SK-N-MC (cell line): ENCODE measurements around the gene SMAD3.
A peak's percentile ranks its signal among the peaks of the same experiment; 100 is the strongest.

ENCODE experiments used
- EZH2 ChIP-seq: fragments of 200-600 bp; sonication (generic); IDR thresholded peaks from one replicate; pipeline ENCODE4 v1.6.1; 2017; ENCODE audit warnings: antibody characterized with exemption
- FOXP2 ChIP-seq: optimal IDR thresholded peaks from 2 replicates; pipeline ENCODE3; 2011; ENCODE audit warnings: mild to moderate bottlenecking, moderate library complexity; ENCODE audit not compliant: insufficient read depth; ENCODE audit errors: extremely low read length, control extremely low read depth
- POLR2AphosphoS5 ChIP-seq: IDR thresholded peaks from 2 replicates; pipeline ENCODE4 v1.6.1; 2012; ENCODE audit warnings: mild to moderate bottlenecking, low read depth, low read length, borderline replicate concordance

DNA sequence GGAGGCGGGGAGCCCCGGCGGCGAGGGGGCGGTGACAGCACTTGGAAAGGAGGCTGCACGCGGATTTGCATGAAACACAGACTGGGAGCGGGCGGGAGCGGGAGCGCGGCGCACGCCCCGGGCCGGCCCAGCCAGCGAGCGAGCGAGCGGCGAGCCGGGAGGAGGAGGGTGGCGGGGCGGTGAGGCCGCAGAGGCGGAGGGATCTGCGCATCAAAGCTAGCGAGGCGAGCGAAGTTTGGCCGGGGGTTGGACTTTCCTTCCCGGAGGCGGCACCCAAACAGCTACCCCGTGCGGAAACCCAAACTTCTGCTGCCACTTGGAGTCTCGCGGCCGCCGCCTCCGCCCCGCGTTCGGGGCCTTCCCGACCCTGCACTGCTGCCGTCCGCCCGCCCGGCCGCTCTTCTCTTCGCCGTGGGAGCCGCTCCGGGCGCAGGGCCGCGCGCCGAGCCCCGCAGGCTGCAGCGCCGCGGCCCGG, at the start of gene SMAD3:
- no peak for TF ChIP-seq EZH2
- peak; percentile 57 for TF ChIP-seq POLR2AphosphoS5
- peak; percentile 46 for TF ChIP-seq FOXP2
